ENCODE measurements around the gene GLB1L2. TPM values are rescaled to one million over a fixed set of nuclear protein-coding genes. Genes with fewer than 3 reads are reported as not detected.

The GLB1L2 gene
- total RNA-seq, 1 experiment from 2014 or later: 27.1 TPM

DNA sequence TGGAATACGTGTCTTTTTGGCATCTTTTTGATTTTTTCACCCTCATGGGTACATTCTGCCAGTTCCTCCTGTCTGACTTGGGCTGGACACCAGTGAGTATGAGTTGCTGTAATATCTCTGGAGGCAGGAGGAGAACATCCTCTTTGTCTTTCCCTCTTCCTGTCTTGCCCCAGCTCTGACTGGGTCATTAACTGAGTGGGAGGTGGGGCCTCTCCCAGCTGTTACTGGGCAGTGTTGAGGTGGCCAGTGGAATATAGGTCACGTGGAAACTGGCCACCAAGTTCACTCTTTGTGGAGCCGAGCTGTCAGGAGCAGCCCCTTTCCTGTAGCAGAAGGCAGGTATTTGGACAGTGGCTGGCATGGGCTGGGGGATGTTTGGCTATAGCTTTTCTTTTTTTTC is 2.2 kb downstream of the GLB1L2 start:
- TF ChIP-seq EZH2phosphoT487 (IDR thresholded peaks at IDR 0.05; ENCODE audit: borderline replicate concordance): no peak
- no peak for TF ChIP-seq FOSL1 (IDR thresholded peaks at IDR 0.05; ENCODE audit: low read depth)
- TF ChIP-seq, protein P1, sequence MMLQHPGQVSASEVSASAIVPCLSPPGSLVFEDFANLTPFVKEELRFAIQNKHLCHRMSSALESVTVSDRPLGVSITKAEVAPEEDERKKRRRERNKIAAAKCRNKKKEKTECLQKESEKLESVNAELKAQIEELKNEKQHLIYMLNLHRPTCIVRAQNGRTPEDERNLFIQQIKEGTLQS (IDR thresholded peaks at IDR 0.05): no peak
- TF ChIP-seq TCF7L2 (IDR thresholded peaks at IDR 0.05; ENCODE audit: borderline replicate concordance, extremely low read depth, insufficient read depth, insufficient read length): no peak
- TF ChIP-seq, protein P2, sequence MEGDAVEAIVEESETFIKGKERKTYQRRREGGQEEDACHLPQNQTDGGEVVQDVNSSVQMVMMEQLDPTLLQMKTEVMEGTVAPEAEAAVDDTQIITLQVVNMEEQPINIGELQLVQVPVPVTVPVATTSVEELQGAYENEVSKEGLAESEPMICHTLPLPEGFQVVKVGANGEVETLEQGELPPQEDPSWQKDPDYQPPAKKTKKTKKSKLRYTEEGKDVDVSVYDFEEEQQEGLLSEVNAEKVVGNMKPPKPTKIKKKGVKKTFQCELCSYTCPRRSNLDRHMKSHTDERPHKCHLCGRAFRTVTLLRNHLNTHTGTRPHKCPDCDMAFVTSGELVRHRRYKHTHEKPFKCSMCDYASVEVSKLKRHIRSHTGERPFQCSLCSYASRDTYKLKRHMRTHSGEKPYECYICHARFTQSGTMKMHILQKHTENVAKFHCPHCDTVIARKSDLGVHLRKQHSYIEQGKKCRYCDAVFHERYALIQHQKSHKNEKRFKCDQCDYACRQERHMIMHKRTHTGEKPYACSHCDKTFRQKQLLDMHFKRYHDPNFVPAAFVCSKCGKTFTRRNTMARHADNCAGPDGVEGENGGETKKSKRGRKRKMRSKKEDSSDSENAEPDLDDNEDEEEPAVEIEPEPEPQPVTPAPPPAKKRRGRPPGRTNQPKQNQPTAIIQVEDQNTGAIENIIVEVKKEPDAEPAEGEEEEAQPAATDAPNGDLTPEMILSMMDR (IDR thresholded peaks at IDR 0.05 in 2 of 3, conservative IDR thresholded peaks at IDR 0.05 in 1 of 3; ENCODE audit: borderline replicate concordance in 1 of 3, insufficient read depth in 1 of 3, low read depth in 2 of 3, low read length in 2 of 3): no peak
- TF ChIP-seq, protein P3, sequence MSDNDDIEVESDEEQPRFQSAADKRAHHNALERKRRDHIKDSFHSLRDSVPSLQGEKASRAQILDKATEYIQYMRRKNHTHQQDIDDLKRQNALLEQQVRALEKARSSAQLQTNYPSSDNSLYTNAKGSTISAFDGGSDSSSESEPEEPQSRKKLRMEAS (IDR thresholded peaks at IDR 0.05): no peak
- TF ChIP-seq POLR2AphosphoS5 (IDR thresholded peaks at IDR 0.05; ENCODE audit: low read depth, low read length): no peak
- TF ChIP-seq CBX3 (IDR thresholded peaks at IDR 0.05; ENCODE audit: low read depth): no peak
- TF ChIP-seq RAD21 (IDR thresholded peaks at IDR 0.05; ENCODE audit: low read depth): no peak
- no peak for TF ChIP-seq EZH2 (IDR thresholded peaks at IDR 0.05)
- TF ChIP-seq, protein P4, sequence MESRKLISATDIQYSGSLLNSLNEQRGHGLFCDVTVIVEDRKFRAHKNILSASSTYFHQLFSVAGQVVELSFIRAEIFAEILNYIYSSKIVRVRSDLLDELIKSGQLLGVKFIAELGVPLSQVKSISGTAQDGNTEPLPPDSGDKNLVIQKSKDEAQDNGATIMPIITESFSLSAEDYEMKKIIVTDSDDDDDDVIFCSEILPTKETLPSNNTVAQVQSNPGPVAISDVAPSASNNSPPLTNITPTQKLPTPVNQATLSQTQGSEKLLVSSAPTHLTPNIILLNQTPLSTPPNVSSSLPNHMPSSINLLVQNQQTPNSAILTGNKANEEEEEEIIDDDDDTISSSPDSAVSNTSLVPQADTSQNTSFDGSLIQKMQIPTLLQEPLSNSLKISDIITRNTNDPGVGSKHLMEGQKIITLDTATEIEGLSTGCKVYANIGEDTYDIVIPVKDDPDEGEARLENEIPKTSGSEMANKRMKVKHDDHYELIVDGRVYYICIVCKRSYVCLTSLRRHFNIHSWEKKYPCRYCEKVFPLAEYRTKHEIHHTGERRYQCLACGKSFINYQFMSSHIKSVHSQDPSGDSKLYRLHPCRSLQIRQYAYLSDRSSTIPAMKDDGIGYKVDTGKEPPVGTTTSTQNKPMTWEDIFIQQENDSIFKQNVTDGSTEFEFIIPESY (IDR thresholded peaks at IDR 0.05; ENCODE audit: extremely low read depth, insufficient replicate concordance, low read length): no peak
- TF ChIP-seq JUND (IDR thresholded peaks at IDR 0.05): no peak
- no peak for TF ChIP-seq ELF1 (IDR thresholded peaks at IDR 0.05; ENCODE audit: borderline replicate concordance, low read depth)
- TF ChIP-seq POLR2A (IDR thresholded peaks at IDR 0.05; ENCODE audit: borderline replicate concordance, extremely low read depth, insufficient read depth, insufficient read length): no peak
- TF ChIP-seq YY1 (IDR thresholded peaks at IDR 0.05; ENCODE audit: extremely low read depth, insufficient replicate concordance, low read depth, low read length): no peak
- no peak for TF ChIP-seq ZNF274 (IDR thresholded peaks at IDR 0.05; ENCODE audit: low read depth, low read length)
- POLR2A ChIA-PET: no interaction called here
- intact Hi-C loops (cut with micrococcal nuclease): loop anchor here (2.0 to 10.0 kb wide), 2 partner anchors 109 to 321 kb away; partner anchors contain the start of gene VPS26B
- H2AFZ ChIP-seq (ENCODE audit: low read depth, low read length, poor library complexity, severe bottlenecking): no peak overlapping the region
- RAD21 ChIA-PET (ENCODE audit: low non-redundant PET in 1 of 2, low total read pairs in 2 of 2, uncharacterized antibody in 2 of 2, unreplicated experiment in 2 of 2): no interaction called here
- H3K4me3 ChIP-seq (replicated peaks in 1 of 2; ENCODE audit: low read depth in 1 of 2, low read length in 2 of 2): no peak overlapping the region
- H3K27me3 ChIP-seq (ENCODE audit: insufficient read depth, low read length): no peaks in the 10 kb centered on the region
- H4K20me1 ChIP-seq (ENCODE audit: insufficient read depth): no peaks in the 10 kb centered on the region
- CTCF ChIA-PET: no interaction called here
- ATAC-seq: no peak
- H3K9me2 ChIP-seq (ENCODE audit: insufficient read depth): no peaks in the 10 kb centered on the region
- BruUV-seq (replicated peaks): no TSS peak
- no peak overlapping the region for H3K4me2 ChIP-seq (ENCODE audit: low read length)
- no peak overlapping the region for H3K9ac ChIP-seq (ENCODE audit: low read length)
- H3K27ac ChIP-seq (ENCODE audit: low read depth, low read length): no peak overlapping the region
- H3K4me1 ChIP-seq (ENCODE audit: control insufficient read depth in 1 of 2, insufficient read depth in 2 of 2, low read length in 2 of 2): peaks cover 17 to 38% of the 10 kb centered on the region in 2 experiments; a peak in 3 of 4 replicates
- DNase-seq (ENCODE audit: low read depth, low spot score): no peak
- no peaks in the 10 kb centered on the region for H3K9me3 ChIP-seq (ENCODE audit: control insufficient read depth in 1 of 2, insufficient read depth in 1 of 2, low read depth in 1 of 2, low read length in 2 of 2)
- H3K36me3 ChIP-seq (ENCODE audit: control insufficient read depth in 1 of 2, insufficient read depth in 2 of 2, low read length in 2 of 2): no peaks in the 10 kb centered on the region
- H3K79me2 ChIP-seq (ENCODE audit: insufficient read depth, low read length): 0 out of 2 replicates have a peak, but pooled peaks cover 4% of the 10 kb centered on the region

All from HCT116 (cell line).